HL-60 (cell line): ENCODE measurements around the gene MYO5C.

ENCODE experiments used
- DNase-seq, 2 experiments: peaks; one replicate each; pipeline ENCODE4 v3.0.0-alpha.2; 2010 to 2020; ENCODE audit warnings: low read depth in 1 of 2, low spot score in 1 of 2
- H3K27ac ChIP-seq: fragments of 250-450 bp; sonication (Bioruptor Pico); replicated peaks from 2 replicates; pipeline ENCODE4 v1.5.1; 2020; ENCODE audit warnings: mild to moderate bottlenecking, moderate library complexity
- H3K27me3 ChIP-seq: fragments of 250-450 bp; sonication (Bioruptor Pico); 2 replicates; pipeline ENCODE4 v1.5.1; 2021; ENCODE audit warnings: mild to moderate bottlenecking, moderate library complexity; ENCODE audit not compliant: insufficient read depth, poor library complexity, severe bottlenecking
- H3K4me3 ChIP-seq: replicated peaks from 2 replicates; pipeline ENCODE4 v1.5.1; 2011; ENCODE audit warnings: mild to moderate bottlenecking, control low read depth, low read length; ENCODE audit not compliant: insufficient read depth
- GABPA ChIP-seq: IDR thresholded peaks from 2 replicates; pipeline ENCODE4 v1.6.1; 2012; ENCODE audit warnings: low read depth
- POLR2AphosphoS5 ChIP-seq: IDR thresholded peaks from 2 replicates; pipeline ENCODE4 v1.6.1; 2012; ENCODE audit warnings: low read depth
- REST ChIP-seq: IDR thresholded peaks from 2 replicates; pipeline ENCODE4 v1.6.1; 2012; ENCODE audit warnings: low read depth; ENCODE audit not compliant: insufficient replicate concordance
- SPI1 ChIP-seq: IDR thresholded peaks from 2 replicates; pipeline ENCODE4 v1.6.1; 2012; ENCODE audit warnings: low read depth, mild to moderate bottlenecking, borderline replicate concordance
- TF ChIP-seq, protein P1 (sequence below): IDR thresholded peaks from one replicate; pipeline ENCODE4 v1.5.1; 2011; ENCODE audit warnings: low read length, control low read depth, inconsistent platforms; ENCODE audit not compliant: insufficient read depth

Gene MYO5C

DNA sequence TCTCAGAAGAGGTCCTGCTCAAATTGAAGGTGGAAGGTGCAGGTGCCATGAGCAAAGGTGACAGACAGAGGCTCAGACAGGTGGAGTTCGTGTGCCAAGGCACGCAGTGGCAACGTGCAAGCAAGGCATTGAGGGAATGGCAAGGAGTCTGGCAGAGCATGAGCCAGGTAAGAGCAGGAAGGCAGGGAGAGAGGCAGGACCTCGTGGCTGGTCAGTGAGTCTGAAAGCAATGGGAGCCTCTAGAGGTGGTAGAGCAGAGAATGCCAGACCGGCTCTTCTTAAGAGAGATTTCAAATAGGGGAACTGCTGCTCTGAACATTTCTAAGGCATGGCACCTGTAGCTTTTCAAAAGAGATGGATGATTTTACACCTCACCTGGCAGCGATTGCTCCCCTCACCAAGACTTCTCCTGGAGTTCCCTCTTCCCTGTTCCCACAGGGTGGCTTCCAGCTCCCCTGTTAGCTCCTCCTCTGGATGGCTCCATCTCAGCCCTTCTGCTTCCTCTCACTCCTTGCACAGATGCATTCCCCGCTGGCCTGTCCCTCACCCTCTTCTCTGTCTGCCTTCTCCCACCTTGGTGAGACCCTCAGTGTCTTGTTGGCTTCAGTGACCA is 2.7 kb downstream of the MYO5C start:
- Histone ChIP-seq H3K27ac (no peak overlapping the region), H3K27me3 (peaks cover 18% of the 10 kb centered on the region), H3K4me3 (no peak overlapping the region)
- TF ChIP-seq, protein P1, sequence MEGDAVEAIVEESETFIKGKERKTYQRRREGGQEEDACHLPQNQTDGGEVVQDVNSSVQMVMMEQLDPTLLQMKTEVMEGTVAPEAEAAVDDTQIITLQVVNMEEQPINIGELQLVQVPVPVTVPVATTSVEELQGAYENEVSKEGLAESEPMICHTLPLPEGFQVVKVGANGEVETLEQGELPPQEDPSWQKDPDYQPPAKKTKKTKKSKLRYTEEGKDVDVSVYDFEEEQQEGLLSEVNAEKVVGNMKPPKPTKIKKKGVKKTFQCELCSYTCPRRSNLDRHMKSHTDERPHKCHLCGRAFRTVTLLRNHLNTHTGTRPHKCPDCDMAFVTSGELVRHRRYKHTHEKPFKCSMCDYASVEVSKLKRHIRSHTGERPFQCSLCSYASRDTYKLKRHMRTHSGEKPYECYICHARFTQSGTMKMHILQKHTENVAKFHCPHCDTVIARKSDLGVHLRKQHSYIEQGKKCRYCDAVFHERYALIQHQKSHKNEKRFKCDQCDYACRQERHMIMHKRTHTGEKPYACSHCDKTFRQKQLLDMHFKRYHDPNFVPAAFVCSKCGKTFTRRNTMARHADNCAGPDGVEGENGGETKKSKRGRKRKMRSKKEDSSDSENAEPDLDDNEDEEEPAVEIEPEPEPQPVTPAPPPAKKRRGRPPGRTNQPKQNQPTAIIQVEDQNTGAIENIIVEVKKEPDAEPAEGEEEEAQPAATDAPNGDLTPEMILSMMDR = no peak
- TF ChIP-seq POLR2AphosphoS5 (no peak), GABPA (no peak), SPI1 (peak; percentile 57; the same call in 1 of the 2 replicates), REST (no peak)
- no peak for DNase-seq

GRCh38 chr15:52291204-52291603 is 4.4 kb downstream of the MYO5C start:
- TF ChIP-seq, protein P1 = no peak
- TF ChIP-seq GABPA (no peak), REST (no peak), POLR2AphosphoS5 (no peak)
- Histone ChIP-seq H3K4me3 (no peak overlapping the region), H3K27ac (no peak overlapping the region), H3K27me3 (peaks cover 14% of the 10 kb centered on the region)
- DNase-seq = no peak

DNA sequence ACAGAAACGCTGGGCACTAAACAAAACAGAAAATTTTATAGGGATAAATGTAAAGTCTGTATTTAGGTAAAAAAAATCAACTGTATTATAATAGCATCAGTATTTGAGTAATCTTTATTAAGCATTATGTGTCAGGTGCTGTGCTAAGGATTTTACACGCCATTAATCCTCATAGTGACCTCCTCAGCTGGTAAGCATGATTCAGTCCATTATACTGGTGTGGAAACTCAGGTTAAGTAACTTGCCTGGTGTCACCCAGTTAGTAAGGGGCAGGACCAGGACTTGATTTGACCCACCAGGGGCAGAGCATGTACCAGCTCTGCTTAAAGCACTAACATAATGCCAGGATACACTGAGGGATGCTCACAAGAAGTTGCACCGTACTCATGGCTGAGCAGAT is 4.8 kb downstream of the MYO5C start:
- TF ChIP-seq POLR2AphosphoS5 (no peak), GABPA (no peak)
- Histone ChIP-seq H3K27ac (no peak overlapping the region), H3K27me3 (peaks cover 11% of the 10 kb centered on the region)

DNA sequence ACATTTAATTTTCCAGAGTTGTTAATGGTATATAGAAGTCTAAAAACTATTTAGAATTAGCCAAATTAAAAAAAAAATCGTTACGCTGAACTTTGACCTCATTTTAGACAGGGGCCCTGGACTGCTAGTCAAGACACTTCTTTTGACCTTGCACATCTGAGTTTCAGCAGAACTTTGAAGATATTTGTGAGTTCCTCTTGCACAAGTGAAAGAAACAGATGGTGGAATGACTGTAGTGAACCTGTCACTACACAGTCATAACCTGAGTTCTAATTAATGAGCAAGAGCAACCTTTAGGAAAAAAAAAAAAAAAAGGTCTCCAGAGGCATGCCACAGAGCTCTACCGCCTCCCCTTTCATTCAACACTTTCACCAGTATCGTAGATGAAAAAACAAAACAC is 5.3 kb downstream of the MYO5C start:
- H3K27me3 ChIP-seq = peaks cover 11% of the 10 kb centered on the region
- TF ChIP-seq, protein P1 = no peak
- TF ChIP-seq GABPA = no peak
- no peak for TF ChIP-seq REST
- TF ChIP-seq POLR2AphosphoS5 = no peak
- TF ChIP-seq SPI1 = no peak
- no peak overlapping the region for H3K27ac ChIP-seq
- no peak for DNase-seq
- no peak overlapping the region for H3K4me3 ChIP-seq

More for the DNA sequence above, 4.8 kb downstream of the MYO5C start:
- no peak for DNase-seq
- H3K4me3 ChIP-seq = no peak overlapping the region
